IMR-90 (cell line): ENCODE measurements around the gene PCED1B. TPM values are rescaled to one million over a fixed set of nuclear protein-coding genes. Genes with fewer than 3 reads are reported as not detected.

ENCODE experiments used
- ATAC-seq: fragments of 200-7000 bp; cut with Tn5 transposase; 2 replicates; pipeline ENCODE4 v1.9.1; 2020; ENCODE audit warnings: low read depth, mild to moderate bottlenecking, moderate library complexity
- BruUV-seq: library from RNA; stranded (reverse); fragments of 400-500 nt; replicated peaks from 2 replicates; lab custom pipeline; 2021; lab: Mats Ljungman, UMichigan
- CTCF ChIA-PET: fragments of 300-600 bp; formaldehyde crosslinking; extraction: SDS; loops from one replicate; lab custom pipeline; 2021; ENCODE audit warnings: antibody characterized with exemption; lab: Yijun Ruan, JAX
- POLR2A ChIA-PET: fragments of 300-600 bp; sonication (Branson Sonifier 250); formaldehyde crosslinking; loops from one replicate; lab custom pipeline; 2022; ENCODE audit warnings: antibody characterized with exemption; ENCODE audit not compliant: unreplicated experiment; lab: Charles Lee
- DNase-seq: peaks from one replicate; pipeline ENCODE4 v3.0.0; 2013
- H2AFZ ChIP-seq: replicated peaks from 2 replicates; pipeline ENCODE3; 2013; ENCODE audit warnings: low read length, mild to moderate bottlenecking; ENCODE audit not compliant: poor library complexity
- H2AK5ac ChIP-seq: 2 replicates; pipeline ENCODE4 v1.6.1; 2013; ENCODE audit warnings: low read depth, low read length, inconsistent platforms
- H2AK9ac ChIP-seq: replicated peaks from 2 replicates; pipeline ENCODE3; 2013; ENCODE audit warnings: mild to moderate bottlenecking, low read depth, low read length, moderate library complexity; ENCODE audit not compliant: poor library complexity
- H2BK120ac ChIP-seq: 2 replicates; pipeline ENCODE4 v1.6.1; 2013; ENCODE audit warnings: low read depth, low read length, inconsistent platforms
- H2BK15ac ChIP-seq: 3 replicates; pipeline ENCODE4 v1.6.1; 2013; ENCODE audit warnings: low read depth, low read length, inconsistent platforms
- H2BK20ac ChIP-seq: 2 replicates; pipeline ENCODE4 v1.6.1; 2013; ENCODE audit warnings: low read depth, mild to moderate bottlenecking, inconsistent platforms, low read length, moderate library complexity
- H2BK5ac ChIP-seq: 2 replicates; pipeline ENCODE4 v1.6.1; 2013; ENCODE audit warnings: mild to moderate bottlenecking, low read depth, low read length, inconsistent platforms; ENCODE audit not compliant: poor library complexity, severe bottlenecking
- H3K14ac ChIP-seq: replicated peaks from 2 replicates; pipeline ENCODE4 v1.6.1; 2013; ENCODE audit warnings: low read depth, low read length, inconsistent platforms
- H3K18ac ChIP-seq: 2 replicates; pipeline ENCODE4 v1.6.1; 2013; ENCODE audit warnings: low read depth, low read length, control low read depth
- H3K23ac ChIP-seq: 2 replicates; pipeline ENCODE4 v1.6.1; 2013; ENCODE audit warnings: low read depth, low read length, inconsistent platforms
- H3K27ac ChIP-seq: 2 replicates; pipeline ENCODE4 v1.5.1; 2013; ENCODE audit warnings: mild to moderate bottlenecking, control low read depth, low read length; ENCODE audit not compliant: insufficient read depth
- H3K27me3 ChIP-seq: 2 replicates; pipeline ENCODE4 v1.6.1; 2013; ENCODE audit warnings: low read length; ENCODE audit not compliant: control insufficient read depth, insufficient read depth
- H3K36me3 ChIP-seq: 2 replicates; pipeline ENCODE4 v1.6.1; 2013; ENCODE audit warnings: low read length, mixed read lengths; ENCODE audit not compliant: control insufficient read depth, insufficient read depth
- H3K4ac ChIP-seq: 2 replicates; pipeline ENCODE4 v1.6.1; 2013; ENCODE audit warnings: low read depth, low read length, inconsistent platforms
- H3K4me1 ChIP-seq: 2 replicates; pipeline ENCODE4 v1.6.1; 2013; ENCODE audit warnings: low read length, mixed read lengths; ENCODE audit not compliant: control insufficient read depth, insufficient read depth
- H3K4me2 ChIP-seq: 2 replicates; pipeline ENCODE4 v1.6.1; 2013; ENCODE audit warnings: low read depth, mild to moderate bottlenecking, control low read depth, low read length, moderate library complexity
- H3K4me3 ChIP-seq: 2 replicates; pipeline ENCODE4 v1.5.1; 2013; ENCODE audit warnings: low read depth, mild to moderate bottlenecking, control low read depth, low read length, moderate library complexity; ENCODE audit not compliant: insufficient read depth
- H3K56ac ChIP-seq: 2 replicates; pipeline ENCODE4 v1.6.1; 2013; ENCODE audit warnings: low read length, inconsistent platforms; ENCODE audit not compliant: insufficient read depth; ENCODE audit errors: extremely low read depth
- H3K79me1 ChIP-seq, 2 experiments: 2 replicates each; pipeline ENCODE4 v1.6.1; 2013; ENCODE audit warnings: low read length in 2 of 2, inconsistent platforms in 1 of 2, low read depth in 1 of 2
- H3K9ac ChIP-seq: 2 replicates; pipeline ENCODE4 v1.6.1; 2013; ENCODE audit warnings: low read depth, low read length, control low read depth
- H3K9me1 ChIP-seq: 2 replicates; pipeline ENCODE4 v1.6.1; 2013; ENCODE audit warnings: low read length, inconsistent platforms; ENCODE audit not compliant: insufficient read depth
- H3K9me3 ChIP-seq: 2 replicates; pipeline ENCODE4 v1.6.1; 2013; ENCODE audit warnings: low read length; ENCODE audit not compliant: control insufficient read depth, insufficient read depth
- H4K20me1 ChIP-seq: 2 replicates; pipeline ENCODE4 v1.6.1; 2013; ENCODE audit warnings: low read length, inconsistent platforms; ENCODE audit not compliant: insufficient read depth
- H4K5ac ChIP-seq: 2 replicates; pipeline ENCODE4 v1.6.1; 2013; ENCODE audit warnings: mild to moderate bottlenecking, low read depth, low read length, control low read depth
- H4K8ac ChIP-seq, 2 experiments: 2 replicates each; pipeline ENCODE4 v1.6.1; 2013; ENCODE audit warnings: low read depth in 2 of 2, low read length in 2 of 2, control low read depth in 1 of 2, inconsistent platforms in 1 of 2
- H4K91ac ChIP-seq: 2 replicates; pipeline ENCODE4 v1.6.1; 2013; ENCODE audit warnings: low read depth, low read length, inconsistent platforms; ENCODE audit not compliant: insufficient read depth
- CTCF ChIP-seq: conservative IDR thresholded peaks from 2 replicates; pipeline ENCODE4 v1.5.1; 2012; ENCODE audit warnings: mild to moderate bottlenecking, low read depth, low read length, improper control_type of control experiment
- FOS ChIP-seq: fragments of 150-350 bp; IDR thresholded peaks from 2 replicates; pipeline ENCODE4 v1.6.1; 2016; ENCODE audit warnings: low read depth, low read length
- MXI1 ChIP-seq: IDR thresholded peaks from 2 replicates; pipeline ENCODE4 v1.6.1; 2012; ENCODE audit warnings: low read depth, mild to moderate bottlenecking, low read length, moderate library complexity, borderline replicate concordance
- NFE2L2 ChIP-seq: fragments of 150-350 bp; IDR thresholded peaks from 2 replicates; pipeline ENCODE4 v1.6.1; 2016; ENCODE audit warnings: low read depth, mild to moderate bottlenecking, low read length
- POLR2A ChIP-seq: IDR thresholded peaks from 2 replicates; pipeline ENCODE4 v1.6.1; 2012; ENCODE audit warnings: mild to moderate bottlenecking, low read depth, low read length
- SMC3 ChIP-seq: fragments of 150-350 bp; IDR thresholded peaks from 2 replicates; pipeline ENCODE4 v1.6.1; 2016; ENCODE audit warnings: low read depth, mild to moderate bottlenecking, antibody characterized with exemption, low read length, moderate library complexity
- WGBS, 2 experiments: methylation state at CpG; one replicate each; pipeline versions ENCODE4 v1.1.5 to v1.1.7; 2013; ENCODE audit warnings: missing lambda C conversion rate in 2 of 2; ENCODE audit not compliant: insufficient read length in 1 of 2; ENCODE audit errors: extremely low coverage in 2 of 2; 5-methylcytosine and 5-hydroxymethylcytosine counted together
- dilution Hi-C: fragments of 300-500 bp; cut with HindIII; formaldehyde crosslinking; loops from one replicate; pipeline ENCODE4 v1.14.3; 2018; ENCODE audit warnings: low sequenced_read_pairs; ENCODE audit not compliant: unreplicated experiment
- in situ Hi-C: fragments of 300-500 bp; cut with MboI; formaldehyde crosslinking; loops from 3 replicates; pipeline ENCODE4 v1.14.3; 2019; ENCODE audit warnings: low sequenced_read_pairs, inconsistent platforms, mixed read lengths
- intact Hi-C: fragments of 100-400 bp; cut with micrococcal nuclease; formaldehyde crosslinking; loops from 2 replicates; pipeline ENCODE4 v1.10.0; 2022
- polyA plus RNA-seq, 3 experiments: library from polyadenylated mRNA; depleted of rRNA; stranded (reverse); fragments of >200 nt; gene quantifications; 2 replicates each; pipeline ENCODE4 v1.2.3, GENCODE V29; 2012; ENCODE audit warnings: low replicate concordance in 1 of 3
- total RNA-seq: library from RNA; depleted of rRNA; stranded (reverse); fragments of >200 nt; gene quantifications from 2 replicates; pipeline ENCODE4 v1.2.3, GENCODE V29; 2012

Gene PCED1B
- total and polyA plus RNA-seq, 2 of the 4 experiments (the other 2 are of a cell fraction) = 0.36 to 2.6 TPM

GRCh38 chr12:47234576-47235141 is 155.2 kb downstream of the PCED1B start:
- no peaks in the 10 kb centered on the region for H3K9me3 ChIP-seq
- H3K4me1 ChIP-seq = peaks cover 4% of the 10 kb centered on the region
- ATAC-seq (no peak), DNase-seq (no peak)
- no peak overlapping the region for H3K23ac ChIP-seq
- no peak overlapping the region; the same call in 1 of the 2 replicates for H3K4ac ChIP-seq
- no peaks in the 10 kb centered on the region for H3K27me3 ChIP-seq
- no peak overlapping the region for H3K56ac ChIP-seq
- dilution Hi-C loops (no loop called here), in situ Hi-C loops (no loop called here), intact Hi-C loops (no loop called here)
- 97% methylated on average over 12 of the region's 14 CpGs; no CpG with 5 or more reads in 1 of the 2 experiments for WGBS, 2 experiments
- H2AK9ac ChIP-seq = peak overlapping the region; percentile 76
- 0 out of 2 replicates have a peak overlapping the region, but pooled peaks have one; percentile 18 for H2AK5ac ChIP-seq
- H4K20me1 ChIP-seq = no peaks in the 10 kb centered on the region
- H2BK120ac ChIP-seq = no peak overlapping the region
- no peak overlapping the region for H4K8ac ChIP-seq
- H3K36me3 ChIP-seq = no peaks in the 10 kb centered on the region
- no peaks in the 10 kb centered on the region for H3K9me1 ChIP-seq
- no peak overlapping the region for H2BK15ac ChIP-seq
- no peak overlapping the region for H3K4me2 ChIP-seq
- no peak overlapping the region for H3K4me3 ChIP-seq
- H2BK5ac ChIP-seq = no peak overlapping the region
- H4K91ac ChIP-seq = 0 out of 2 replicates have a peak overlapping the region, but pooled peaks have one; percentile 21
- H3K79me1 ChIP-seq = no peaks in the 10 kb centered on the region
- no TSS peak for BruUV-seq
- H4K5ac ChIP-seq = no peak overlapping the region
- POLR2A ChIA-PET = no interaction called here
- H3K9ac ChIP-seq = no peak overlapping the region
- H2BK20ac ChIP-seq = no peak overlapping the region
- H2AFZ ChIP-seq = no peak overlapping the region
- H3K18ac ChIP-seq = no peak overlapping the region
- TF ChIP-seq NFE2L2 (no peak), CTCF (no peak), POLR2A (no peak), SMC3 (no peak), MXI1 (no peak), FOS (no peak)
- no peak overlapping the region for H3K27ac ChIP-seq
- no peak overlapping the region for H3K14ac ChIP-seq
- CTCF ChIA-PET = no interaction called here
